Lower leg skin (tissue), 3 donors: ENCODE results near the gene FRMD6.

ENCODE experiments used
- POLR2A ChIP-seq, 2 donors: fragments of 450-650 bp; IDR thresholded peaks; one replicate each; pipeline ENCODE4 v1.6.1; 2016 to 2017; ENCODE audit warnings: antibody characterized with exemption in 2 of 2, mild to moderate bottlenecking in 1 of 2, moderate library complexity in 1 of 2
- TF ChIP-seq, protein P1 (sequence below), 3 donors: fragments of 450-650 bp; IDR thresholded peaks; one replicate each; pipeline ENCODE4 v1.5.1; 2016; ENCODE audit warnings: antibody characterized with exemption in 3 of 3, mild to moderate bottlenecking in 3 of 3, moderate library complexity in 2 of 3

DNA sequence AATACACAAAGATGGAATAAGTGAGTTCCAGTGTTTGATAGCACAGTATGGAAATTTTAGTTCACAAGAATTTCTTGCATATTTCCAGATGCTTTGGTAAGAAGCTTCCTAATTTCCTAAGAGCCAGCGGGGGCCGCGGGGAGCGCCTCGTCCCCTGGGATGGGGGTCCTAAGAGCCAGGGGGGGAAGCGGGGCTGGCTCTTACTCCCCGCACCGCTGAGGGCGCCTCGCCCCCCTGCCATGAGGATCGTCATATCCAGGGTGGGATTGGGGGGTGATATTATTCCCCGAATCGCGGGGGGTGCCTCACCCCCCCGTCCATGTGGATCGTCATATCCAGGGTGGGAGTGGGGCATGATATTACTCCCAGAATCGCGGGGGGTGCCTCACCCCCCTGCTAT is 108.2 kb downstream of the FRMD6 start:
- TF ChIP-seq, protein P1, sequence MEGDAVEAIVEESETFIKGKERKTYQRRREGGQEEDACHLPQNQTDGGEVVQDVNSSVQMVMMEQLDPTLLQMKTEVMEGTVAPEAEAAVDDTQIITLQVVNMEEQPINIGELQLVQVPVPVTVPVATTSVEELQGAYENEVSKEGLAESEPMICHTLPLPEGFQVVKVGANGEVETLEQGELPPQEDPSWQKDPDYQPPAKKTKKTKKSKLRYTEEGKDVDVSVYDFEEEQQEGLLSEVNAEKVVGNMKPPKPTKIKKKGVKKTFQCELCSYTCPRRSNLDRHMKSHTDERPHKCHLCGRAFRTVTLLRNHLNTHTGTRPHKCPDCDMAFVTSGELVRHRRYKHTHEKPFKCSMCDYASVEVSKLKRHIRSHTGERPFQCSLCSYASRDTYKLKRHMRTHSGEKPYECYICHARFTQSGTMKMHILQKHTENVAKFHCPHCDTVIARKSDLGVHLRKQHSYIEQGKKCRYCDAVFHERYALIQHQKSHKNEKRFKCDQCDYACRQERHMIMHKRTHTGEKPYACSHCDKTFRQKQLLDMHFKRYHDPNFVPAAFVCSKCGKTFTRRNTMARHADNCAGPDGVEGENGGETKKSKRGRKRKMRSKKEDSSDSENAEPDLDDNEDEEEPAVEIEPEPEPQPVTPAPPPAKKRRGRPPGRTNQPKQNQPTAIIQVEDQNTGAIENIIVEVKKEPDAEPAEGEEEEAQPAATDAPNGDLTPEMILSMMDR (IDR thresholded peaks at IDR 0.05), result no peak
- TF ChIP-seq POLR2A (IDR thresholded peaks at IDR 0.05), result no peak
